ENCODE results near the gene PRRX2.
"Not testable (repeated sequence)": the region's sequence is repeated elsewhere in the genome, so short reads cannot be mapped to it uniquely, and the experiment has no call there.

PRRX2 gene

GRCh38 chr9:129655154-129655553, 10.3 kb upstream of the PRRX2 start:
- no peak for DNase-seq

- no peak for DNase-seq
Observed at GRCh38 chr9:129655696-129656095, 9.8 kb upstream of the PRRX2 start.

- no peak for DNase-seq
Observed at GRCh38 chr9:129656795-129657390, 8.6 kb upstream of the PRRX2 start.

GRCh38 chr9:129661029-129661428, 4.4 kb upstream of the PRRX2 start:
- no peak for DNase-seq

GRCh38 chr9:129662239-129662638, 3.2 kb upstream of the PRRX2 start:
- DNase-seq: not testable (repeated sequence)

- no peak for DNase-seq
Observed at GRCh38 chr9:129664746-129665388, 580 bp upstream of the PRRX2 start.

GRCh38 chr9:129665814-129666520, 520 bp downstream of the PRRX2 start:
- no peak for DNase-seq

- no peak for DNase-seq
Observed at GRCh38 chr9:129666575-129666974, 1.1 kb downstream of the PRRX2 start.

- DNase-seq: no peak
Observed at GRCh38 chr9:129667378-129667777, 1.9 kb downstream of the PRRX2 start.

GRCh38 chr9:129667850-129668249, 2.4 kb downstream of the PRRX2 start:
- DNase-seq: no peak

GRCh38 chr9:129669141-129669718, 3.8 kb downstream of the PRRX2 start:
- no peak for DNase-seq

GRCh38 chr9:129669946-129670345, 4.5 kb downstream of the PRRX2 start:
- no peak for DNase-seq

GRCh38 chr9:129671065-129671464, 5.6 kb downstream of the PRRX2 start:
- no peak for DNase-seq

- no peak for DNase-seq
Observed at GRCh38 chr9:129671519-129671918, 6.1 kb downstream of the PRRX2 start.

GRCh38 chr9:129672702-129673101, 7.3 kb downstream of the PRRX2 start:
- DNase-seq: no peak

GRCh38 chr9:129673602-129674001, 8.2 kb downstream of the PRRX2 start:
- no peak for DNase-seq

- DNase-seq: no peak
Observed at GRCh38 chr9:129674229-129674628, 8.8 kb downstream of the PRRX2 start.

- no peak for DNase-seq
Observed at GRCh38 chr9:129675620-129676019, 10.2 kb downstream of the PRRX2 start.

GRCh38 chr9:129676287-129676686, 10.8 kb downstream of the PRRX2 start:
- DNase-seq: no peak

- no peak for DNase-seq
Observed at GRCh38 chr9:129676975-129677374, 11.5 kb downstream of the PRRX2 start.

GRCh38 chr9:129677456-129677855, 12.0 kb downstream of the PRRX2 start:
- DNase-seq: no peak

- DNase-seq: no peak
Observed at GRCh38 chr9:129678844-129679243, 13.4 kb downstream of the PRRX2 start.

- no peak for DNase-seq
Observed at GRCh38 chr9:129679537-129679936, 14.1 kb downstream of the PRRX2 start.

- DNase-seq: no peak
Observed at GRCh38 chr9:129681924-129682323, 16.5 kb downstream of the PRRX2 start.
